GM19395 (cell line): Measurements from ENCODE around the gene LRRC18.

ENCODE experiments used
- ATAC-seq: cut with Tn5 transposase; IDR thresholded peaks from one replicate; pipeline ENCODE4 v1.9.1; 2021; ENCODE audit warnings: mild to moderate bottlenecking, moderate library complexity; ENCODE audit not compliant: unreplicated experiment

The LRRC18 gene

DNA sequence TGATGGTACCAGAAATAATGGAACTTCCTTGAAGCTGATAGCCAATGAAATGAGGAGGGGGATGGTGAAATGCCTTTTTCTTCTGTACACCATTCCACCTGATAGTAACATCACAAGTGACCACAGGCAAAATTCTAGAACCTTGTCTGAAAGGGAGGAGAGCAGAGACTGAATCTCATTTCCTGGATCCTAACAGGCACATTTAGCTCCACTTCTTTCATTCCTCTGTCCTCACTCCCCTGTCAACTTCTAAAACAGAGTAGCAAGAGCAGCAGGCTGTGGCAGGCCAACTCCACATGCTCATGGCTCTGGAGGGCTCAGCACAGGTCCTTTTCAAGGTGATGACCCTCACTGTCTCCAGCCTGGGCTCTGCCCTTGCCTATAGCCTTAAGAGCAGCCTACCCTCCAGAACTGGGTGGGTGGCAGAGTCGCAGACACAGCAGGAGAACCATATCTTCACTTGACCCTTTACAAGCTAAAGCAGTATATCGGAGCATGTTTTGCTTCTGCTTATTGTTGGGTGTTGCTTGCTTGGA is at the start of gene LRRC18:
Gene LRRC18 (minus strand): TSS at position 51 of the 536 bp plus-strand sequence. CDS start 25,685 bp downstream, outside the sequence.
- no peak for ATAC-seq

DNA sequence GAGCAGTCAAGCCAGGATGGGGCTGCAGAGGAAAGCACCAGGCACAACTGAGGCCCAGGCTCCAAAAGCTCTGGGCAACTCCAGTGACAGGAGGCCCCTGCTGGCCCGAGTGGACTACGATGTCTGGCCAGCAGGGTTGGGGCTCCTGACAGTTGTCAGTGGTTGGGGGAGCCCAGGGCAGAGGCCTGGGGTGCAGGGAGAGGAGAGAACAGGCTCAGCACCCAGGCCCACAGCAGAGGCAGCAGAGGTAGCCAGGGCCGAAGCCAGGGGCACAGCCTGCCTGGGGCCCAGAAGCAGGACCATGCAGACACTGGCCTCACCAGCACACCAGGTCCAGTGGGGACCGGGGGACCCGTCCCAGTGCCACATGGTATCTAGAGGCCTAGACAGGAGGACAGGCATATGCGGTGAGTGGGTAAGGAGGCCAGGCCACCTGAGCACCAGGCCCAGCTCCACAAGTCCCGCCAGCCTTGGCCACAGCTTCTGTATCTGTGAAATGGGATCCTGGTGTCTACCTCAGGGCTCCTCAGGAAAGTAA is 46.0 kb upstream of the LRRC18 start:
- no peak for ATAC-seq

DNA sequence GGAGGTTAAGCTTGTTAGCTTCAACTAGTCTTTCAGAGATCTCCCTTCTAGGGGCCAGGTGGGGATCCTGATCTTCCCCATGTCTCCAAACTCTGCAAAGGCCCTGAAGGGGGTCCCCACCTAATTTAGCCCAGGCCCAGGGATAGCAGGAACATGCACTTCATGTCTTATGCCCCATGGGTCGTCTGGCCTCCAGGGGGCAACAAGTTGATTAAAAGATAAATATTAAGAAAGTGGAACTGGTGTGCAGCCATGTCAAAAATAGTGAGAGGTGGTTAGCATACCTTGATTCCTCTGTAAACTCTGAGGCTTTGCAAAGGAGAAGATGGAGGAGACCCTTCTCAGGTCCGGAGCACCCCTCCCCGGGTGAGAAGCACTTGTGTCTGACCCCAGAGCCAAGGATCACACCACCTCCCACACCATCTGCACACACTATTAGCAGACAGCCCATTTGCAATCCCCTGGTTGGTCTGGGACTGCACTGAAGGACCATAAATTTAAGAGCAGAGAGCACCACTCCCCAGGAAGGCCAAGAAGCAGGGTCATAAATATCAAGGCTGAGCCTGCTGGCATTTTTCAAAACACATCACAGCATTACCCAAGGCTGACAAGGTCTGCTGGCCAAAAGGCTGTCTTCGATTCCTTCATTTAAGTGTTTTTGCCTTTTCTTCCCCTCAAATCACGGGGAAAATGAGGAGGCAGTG is 44.2 kb upstream of the LRRC18 start:
- no peak for ATAC-seq

DNA sequence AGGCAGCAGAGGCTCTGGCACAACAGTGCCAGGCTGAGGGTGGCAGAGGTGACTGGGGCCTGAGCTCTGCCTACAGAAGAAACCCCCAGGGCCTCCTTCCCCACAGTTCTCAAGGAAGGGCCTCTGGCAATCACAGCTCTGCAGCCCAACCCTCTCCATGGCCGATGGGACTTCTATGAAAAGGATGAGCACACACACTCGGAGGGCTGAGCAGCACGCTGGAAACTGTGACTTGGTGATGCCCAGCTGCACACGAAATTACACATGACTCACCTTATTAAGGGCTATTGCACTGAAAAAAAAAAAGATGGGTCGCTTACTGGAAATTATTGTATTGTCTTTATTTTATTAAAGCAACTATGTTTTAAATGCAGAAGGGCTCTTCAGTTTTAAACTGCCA is 42.9 kb upstream of the LRRC18 start:
- ATAC-seq: no peak

DNA sequence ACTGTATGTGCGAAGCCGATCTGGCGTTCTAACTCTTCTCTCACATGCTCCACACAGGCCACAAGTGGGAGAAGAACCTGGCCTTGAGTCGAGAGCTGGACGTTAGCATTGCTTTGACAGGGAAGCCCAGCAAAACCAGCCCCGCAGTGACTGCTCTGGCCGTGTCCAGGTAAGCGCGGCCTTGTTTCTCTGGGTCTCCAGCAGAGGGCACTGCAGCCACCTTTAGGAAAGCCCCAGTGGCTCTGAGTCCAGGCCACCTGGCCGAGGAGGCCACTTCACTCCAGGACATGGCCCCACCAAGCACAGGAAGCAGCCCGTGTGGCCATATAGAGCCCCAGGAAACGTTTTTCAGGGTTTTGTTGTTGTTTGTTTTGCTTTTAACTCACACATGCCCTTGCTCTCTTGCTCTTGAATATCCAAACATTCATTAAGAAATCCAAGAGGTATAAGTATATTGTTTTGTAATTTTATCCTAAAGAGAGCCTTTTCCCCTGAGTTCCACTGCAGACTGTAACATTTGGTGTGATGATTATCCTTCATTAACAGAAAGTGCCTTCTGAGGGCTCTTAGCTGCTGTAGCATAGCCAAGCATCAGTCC is 41.8 kb upstream of the LRRC18 start:
- ATAC-seq: peak; percentile 56

DNA sequence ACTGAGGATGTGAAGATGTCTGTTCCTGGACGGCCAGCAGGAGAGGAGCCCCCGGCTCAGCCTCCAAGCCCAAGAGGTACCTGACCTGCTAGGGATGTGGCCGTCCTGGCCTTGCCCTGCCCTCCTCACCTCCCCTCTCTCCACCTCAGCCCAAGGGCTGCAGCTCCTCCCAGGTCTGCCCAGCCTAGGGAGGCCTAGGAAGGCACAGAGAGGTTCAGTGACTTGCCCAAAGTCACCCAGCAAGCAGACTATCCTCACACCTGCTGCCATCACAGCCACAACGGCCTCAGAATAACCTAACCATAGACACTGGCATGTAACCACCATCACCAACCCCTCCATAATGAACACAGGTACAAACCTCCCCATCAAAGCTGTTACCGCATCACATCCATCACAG is 38.7 kb upstream of the LRRC18 start:
- no peak for ATAC-seq

DNA sequence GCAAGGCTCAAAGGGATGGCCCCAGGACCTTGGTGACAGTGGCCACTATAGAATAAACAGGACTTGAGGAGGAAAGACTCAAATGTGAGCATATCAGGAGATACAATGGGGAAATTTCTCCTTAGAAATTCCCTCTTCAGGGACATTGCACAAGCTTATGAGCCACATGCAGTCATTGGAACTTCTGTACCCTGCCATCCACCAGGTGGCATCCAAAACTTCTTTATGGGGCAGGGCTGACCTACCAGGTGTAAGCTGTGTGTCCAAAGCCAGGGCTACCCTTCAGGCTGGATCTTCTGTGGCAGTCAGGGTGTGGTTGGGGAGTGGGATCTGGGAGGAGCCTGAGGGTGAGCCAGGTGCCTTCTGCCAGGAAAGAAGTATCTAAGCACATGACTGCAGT is 36.6 kb upstream of the LRRC18 start:
- no peak for ATAC-seq

DNA sequence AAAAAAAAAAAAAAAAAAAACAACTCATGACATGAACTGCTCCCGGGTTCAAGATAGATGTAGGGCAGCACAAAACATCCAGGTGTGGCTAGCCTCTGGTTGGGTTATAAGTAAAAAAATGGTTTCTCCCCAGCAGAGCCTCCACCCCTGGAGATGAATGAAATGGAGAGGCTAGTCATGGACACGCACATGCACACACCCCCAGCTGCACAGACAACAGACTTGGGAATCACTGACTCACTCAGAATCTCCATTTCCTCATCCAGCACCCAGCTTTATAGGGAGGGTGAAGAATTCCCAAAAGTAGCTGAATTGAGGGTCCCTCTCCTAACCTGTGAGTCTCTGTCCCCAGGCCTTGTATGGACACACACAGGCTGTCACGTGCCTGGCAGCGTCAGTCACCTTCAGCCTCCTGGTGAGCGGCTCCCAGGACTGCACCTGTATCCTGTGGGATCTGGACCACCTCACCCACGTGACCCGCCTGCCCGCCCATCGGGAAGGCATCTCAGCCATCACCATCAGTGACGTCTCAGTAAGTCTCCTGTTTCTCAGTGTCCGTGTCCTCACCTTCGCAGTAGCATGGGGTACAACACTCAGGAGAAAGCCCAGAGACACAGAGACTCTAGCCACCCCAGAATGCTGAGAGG is 35.0 kb upstream of the LRRC18 start:
- ATAC-seq: no peak

DNA sequence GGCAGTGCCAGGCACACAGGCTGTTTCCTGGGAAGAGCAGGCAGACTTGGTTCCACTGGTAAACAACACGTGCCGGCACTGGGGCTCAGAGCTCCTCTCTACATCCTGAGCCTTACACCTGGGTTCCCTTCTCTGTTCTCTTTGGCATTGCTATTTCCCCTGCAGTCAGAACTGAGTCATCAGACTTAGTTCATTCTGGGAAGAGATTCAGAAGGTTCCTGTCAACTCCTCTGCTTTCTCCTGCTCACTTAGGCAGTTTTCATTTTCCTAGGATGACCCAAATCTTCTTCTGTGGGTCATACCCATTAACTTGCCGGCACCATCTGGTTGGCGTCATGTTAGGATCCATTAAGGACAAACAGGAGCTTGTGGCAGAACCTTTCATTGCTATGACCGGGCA is 33.4 kb upstream of the LRRC18 start:
- no peak for ATAC-seq

DNA sequence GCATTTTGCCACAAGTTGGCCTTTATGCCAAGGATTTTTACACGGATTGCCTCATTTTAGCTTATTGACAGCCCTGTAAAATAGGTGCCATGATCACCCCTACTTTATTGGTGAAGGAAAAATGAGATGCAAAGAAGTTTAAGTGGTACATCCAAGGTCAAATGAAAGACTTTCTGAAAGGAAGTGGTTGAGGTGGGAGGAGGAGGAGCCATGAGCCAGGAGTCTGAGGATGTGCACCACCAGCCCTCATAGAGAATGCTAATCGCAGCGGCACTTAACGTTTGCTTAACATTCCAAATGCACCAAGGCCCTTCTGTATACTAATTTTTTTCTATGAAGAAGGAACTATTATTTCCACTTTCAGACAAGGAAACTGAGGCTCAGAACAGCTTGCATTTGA is 31.0 kb upstream of the LRRC18 start:
- no peak for ATAC-seq

DNA sequence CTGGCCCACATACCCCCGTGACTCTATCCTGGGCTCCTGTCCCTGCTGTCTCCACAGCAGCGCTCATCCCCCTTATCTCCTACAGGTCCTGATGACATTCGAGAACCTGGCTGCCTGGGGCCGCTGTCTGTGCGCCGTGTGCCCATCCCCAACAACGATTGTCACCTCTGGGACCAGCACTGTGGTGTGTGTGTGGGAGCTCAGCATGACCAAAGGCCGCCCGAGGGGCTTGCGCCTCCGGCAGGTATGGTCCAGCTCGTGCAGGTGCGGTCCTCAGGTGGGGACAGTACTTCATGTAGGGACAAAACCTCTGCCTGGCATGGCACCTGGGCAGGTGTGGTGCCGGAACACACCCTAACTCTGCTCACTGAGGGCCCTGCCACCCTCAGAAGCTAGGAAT is 30.4 kb upstream of the LRRC18 start:
- no peak for ATAC-seq

DNA sequence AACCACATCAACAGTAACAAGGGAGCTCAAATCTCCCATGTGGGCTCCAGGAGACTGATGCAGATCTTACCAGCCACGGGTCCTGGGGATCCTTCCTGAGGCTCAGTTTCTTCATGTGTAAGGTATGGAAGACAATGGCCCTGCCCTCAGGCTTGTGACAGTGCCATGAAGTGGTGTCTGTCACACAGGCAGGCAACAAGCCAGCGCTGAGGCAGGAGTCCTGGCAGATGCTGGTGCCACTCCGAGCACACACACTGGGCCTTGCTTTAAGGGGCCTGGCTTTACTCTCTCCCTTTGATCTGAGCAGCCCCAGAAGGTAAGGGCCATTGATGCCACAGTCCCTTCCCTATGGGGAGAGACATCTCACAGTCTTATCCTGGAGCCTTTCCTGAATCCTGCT is 28.4 kb upstream of the LRRC18 start:
- no peak for ATAC-seq

DNA sequence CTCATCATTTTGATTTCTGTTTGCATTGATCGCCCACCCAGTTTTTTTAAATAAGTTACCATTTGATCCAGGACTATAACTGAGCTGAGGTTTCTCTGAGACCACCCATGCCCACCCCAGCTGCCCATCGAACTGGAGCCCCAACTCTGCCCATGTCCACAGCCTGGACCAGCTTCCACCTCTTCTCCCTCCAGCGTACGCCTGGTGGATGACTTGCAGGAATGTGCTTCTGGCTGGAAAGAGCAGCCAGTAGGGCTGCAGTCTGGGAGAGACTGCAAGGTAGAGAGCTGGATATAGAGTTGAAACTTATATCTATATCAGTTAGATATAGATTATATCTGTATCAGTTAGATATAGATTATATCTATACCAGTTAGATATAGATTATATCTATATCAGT is 25.8 kb upstream of the LRRC18 start:
- no peak for ATAC-seq

DNA sequence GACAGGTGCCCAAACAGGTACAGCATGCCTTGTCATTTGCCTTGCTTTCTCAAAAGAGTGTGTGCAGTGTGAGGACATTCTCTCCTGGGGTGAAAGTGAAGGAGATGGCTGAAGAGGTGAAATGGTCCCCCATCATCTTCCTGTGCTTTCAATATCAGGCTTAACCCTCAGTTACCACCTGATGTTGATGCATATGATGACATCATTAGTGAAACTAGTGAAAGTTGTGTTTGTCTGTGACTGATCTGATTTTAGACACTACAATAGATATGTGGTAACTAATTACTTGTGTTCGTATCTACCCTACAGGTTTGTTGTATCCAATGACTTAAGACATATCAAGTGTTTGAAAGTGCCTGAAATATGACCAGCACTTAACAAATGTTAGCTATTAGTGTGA is 24.4 kb upstream of the LRRC18 start:
- no peak for ATAC-seq

DNA sequence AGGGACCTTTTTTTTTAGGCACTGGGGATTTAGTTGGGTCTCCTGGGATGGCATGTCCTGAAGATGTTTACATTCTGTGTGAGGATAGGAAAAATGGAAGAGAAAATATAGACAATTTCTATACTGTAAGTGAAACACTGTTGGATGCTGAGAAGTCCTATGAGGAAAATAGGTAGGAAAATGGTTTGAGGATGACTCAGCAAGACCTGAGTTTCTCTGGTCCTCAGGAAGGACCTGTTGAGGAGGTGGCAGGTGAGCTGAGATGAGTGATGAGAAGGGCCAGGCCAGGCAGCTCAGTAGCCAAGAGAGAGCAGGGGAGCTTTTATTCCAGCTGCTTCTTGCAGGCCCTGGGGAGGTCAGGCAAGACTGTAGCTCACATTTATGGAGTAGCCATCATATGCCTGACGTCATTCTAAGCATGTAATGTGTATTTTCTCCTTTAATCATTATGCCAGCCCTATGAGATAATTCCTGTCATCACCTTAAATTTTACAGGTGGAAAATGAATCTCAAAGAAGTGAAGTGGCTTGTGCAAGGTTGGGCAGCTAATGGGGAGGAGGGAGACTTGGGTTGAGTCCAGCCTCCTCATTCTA is 19.1 kb upstream of the LRRC18 start:
- no peak for ATAC-seq

DNA sequence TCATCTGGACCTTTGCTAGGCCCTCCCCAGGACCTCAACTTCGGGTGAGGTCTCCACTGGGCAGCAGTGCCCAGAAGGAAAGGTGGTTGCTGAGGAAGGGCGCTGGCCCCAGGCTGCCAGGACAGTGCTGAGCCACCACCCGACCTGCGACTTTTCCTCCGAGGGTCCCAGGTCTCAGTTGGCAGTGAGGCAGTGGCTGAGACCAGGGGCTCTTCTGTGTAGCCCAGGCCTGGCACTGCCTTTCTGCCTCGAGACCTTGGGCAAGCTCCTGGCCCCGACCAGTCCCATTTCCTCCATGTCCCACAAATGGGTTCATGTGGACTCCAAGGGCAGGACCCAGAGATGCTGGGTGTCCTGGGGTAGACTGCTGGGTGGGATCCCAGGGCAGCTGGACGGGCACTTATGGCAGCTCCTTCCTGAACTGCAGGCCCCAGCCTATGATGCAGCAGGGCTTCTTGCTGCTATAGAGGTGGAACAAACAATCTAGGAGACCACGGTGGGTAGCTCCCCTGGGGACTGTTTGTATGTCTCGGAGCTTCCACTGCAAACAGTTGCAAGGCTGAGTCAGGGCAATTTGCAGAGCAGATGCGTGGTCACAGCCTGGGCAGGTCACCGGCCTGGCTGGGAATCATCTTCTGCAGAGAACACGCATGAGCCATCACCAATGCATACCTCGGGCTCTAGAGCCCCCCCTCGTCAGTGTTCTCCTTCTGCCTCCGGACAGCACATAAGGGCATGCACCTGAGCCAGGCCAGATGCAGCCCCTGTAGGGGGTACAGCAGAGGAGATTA is 17.9 kb upstream of the LRRC18 start:
- ATAC-seq: no peak

DNA sequence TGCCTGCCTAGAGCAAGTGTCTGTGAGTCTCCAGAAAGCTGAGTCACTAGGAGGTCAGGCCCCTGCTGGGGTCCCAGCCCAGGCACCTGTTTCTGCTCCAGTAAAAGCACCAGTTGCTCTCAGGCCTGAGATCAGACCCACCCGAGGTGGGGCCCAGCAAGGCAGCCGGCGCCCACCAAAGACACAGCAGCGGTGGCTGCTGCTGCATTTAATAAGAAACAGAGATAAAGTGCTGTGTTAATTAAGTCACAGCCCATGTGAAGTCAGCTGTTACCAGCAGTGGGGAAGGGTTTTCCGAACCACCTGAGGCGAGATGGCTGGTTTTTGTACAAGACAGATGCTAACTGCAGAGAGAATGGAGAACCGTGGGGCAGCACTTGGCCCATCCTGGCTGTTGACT is 12.1 kb upstream of the LRRC18 start:
- no peak for ATAC-seq

DNA sequence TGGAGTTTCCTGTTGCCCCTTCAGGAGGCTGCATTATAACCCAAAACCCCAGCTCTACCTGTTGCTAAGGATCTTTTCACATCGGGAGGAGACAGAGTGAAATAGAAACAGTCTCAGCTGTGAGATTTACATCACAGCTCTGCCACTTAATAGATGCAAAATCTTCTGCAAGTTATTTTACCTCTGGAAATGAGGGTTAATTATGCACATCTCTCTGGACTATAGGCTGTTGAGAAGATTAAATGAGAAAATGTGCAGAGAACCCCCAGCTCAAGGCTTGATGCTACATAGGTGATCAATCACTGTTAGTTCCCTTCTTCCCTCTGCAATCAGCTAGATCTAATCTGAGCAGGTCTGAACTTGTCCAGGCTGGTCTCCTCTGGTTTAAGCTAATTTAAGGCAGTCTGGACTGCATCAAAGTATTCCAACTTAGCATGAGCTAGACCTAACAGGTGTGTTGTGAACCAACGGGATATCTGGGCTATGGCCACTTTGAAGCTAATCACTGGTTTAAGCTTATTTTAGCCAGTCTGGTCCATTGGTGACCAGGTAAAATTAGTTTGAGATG is 8.9 kb upstream of the LRRC18 start:
- no peak for ATAC-seq

DNA sequence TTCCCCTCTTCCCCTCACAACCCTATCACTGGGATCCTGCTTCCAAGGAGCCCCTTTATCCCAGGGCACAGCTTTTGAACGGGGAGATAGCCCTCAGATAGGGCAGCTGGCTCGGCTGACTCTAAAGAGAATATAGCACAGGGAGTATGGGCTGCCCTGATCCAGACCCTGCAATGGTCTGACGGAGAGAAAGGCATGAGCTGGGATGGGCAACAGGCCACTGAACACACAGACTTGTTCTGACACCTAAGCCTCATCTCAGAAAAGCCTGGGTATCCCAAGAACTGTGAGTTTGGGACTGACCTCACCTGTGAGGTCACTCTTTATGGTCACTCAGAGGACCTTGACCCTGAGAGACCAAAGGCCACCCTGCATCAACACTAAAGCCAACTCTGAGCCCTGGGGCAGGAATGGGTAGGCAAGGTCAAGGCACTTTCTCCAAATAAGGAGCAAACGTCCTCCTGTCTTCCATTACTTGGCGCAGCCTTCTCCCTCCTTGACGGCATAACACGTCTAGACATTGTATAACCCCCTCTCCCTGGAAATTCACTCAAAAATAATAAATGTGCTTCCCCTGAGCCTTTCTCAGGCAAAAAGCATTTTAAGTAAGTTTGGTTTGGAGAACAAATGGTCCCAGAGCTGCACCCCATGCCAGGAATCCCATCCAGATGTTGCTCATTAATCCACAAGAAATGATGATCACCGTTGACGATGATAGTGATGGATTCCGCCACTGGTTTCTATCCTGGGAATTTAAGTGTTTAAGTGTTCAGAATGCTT is 8.2 kb upstream of the LRRC18 start:
- no peak for ATAC-seq
